ENCODE measurements around the gene PCCB. TPM values are rescaled to one million over a fixed set of nuclear protein-coding genes. Genes with fewer than 3 reads are reported as not detected.
"Not testable (repeated sequence)": the region's sequence is repeated elsewhere in the genome, so short reads cannot be mapped to it uniquely, and the experiment has no call there.

The PCCB gene
- total and polyA plus RNA-seq, 4 donors: 11.5 to 18.7 (median 15.7) TPM

DNA sequence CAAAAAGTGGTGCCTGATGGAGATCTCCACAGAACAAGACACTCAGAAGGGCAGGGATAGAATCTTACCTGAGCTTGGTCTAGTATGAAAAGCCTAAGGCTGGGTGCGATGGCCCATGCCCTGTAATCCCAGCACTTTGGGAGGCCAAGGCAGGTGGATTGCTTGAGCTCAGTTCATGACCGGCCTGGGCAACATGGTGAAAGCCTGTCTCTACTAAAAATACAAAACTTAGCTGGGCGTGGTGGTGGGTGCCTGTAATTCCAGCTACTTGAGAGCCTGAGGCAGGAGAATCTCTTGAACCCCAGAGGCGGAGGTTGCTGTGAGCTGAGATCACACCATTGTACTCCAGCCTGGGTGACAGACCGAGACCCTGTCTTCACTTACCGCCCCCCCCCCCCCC is 84.6 kb downstream of the PCCB start:
- H3K9me3 ChIP-seq (ENCODE audit: control insufficient read depth, low read length); intact Hi-C loops (cut with DNase I); ATAC-seq (ENCODE audit: low FRiP score); H3K27me3 ChIP-seq (ENCODE audit: control insufficient read depth in 1 of 2, insufficient read depth in 2 of 2, low read length in 1 of 2); H3K27ac ChIP-seq (ENCODE audit: low read depth in 1 of 2, low read length in 2 of 2); H3K36me3 ChIP-seq (ENCODE audit: control insufficient read depth in 1 of 2, insufficient read depth in 2 of 2, low read length in 1 of 2); H3K4me1 ChIP-seq (ENCODE audit: control insufficient read depth in 1 of 2, insufficient read depth in 2 of 2, low read length in 2 of 2); DNase-seq; H3K4me3 ChIP-seq (ENCODE audit: low read length in 2 of 2): not testable (repeated sequence)
- 95 to 97% methylated on average over 6 of the region's 6 CpGs for WGBS, 2 donors

DNA sequence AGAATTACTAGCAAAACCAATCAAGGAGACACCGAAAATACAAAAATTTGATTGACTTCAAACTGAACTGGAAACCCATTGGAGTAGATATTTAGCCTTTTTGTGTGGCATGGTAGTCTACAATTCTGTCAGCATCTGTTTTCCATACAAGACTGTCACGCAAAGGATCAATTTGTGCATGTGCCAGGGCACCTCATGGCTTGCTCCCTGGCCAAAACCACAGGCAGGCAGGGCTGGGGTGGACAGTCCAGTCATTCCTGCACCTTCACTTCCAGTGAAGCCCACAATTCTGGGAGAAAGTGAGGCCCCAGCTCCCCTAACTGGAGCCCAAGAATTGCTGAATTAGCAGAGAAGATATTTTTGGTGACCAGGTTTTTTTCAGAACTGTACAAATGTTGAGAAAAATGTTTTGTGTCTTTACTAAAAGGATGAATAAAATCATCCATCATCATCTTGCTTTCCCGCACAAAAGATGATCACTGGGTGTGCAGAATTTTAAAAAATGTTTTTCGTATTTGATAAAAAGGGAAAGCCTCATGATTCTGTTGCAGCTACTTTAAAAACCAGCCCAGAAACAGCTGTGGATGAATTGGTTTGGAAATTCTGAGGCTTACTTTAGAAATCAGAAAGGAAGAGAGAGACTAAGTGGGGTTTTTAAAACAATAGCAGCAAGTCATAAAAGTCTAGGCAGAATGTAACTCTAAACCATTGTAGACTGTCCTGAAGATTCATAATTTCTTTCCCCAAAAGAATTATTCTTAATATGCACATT is 86.4 kb downstream of the PCCB start:
- 88 to 91% methylated on average over 4 of the region's 4 CpGs for WGBS, 2 donors
- H3K36me3 ChIP-seq (ENCODE audit: control insufficient read depth in 1 of 2, insufficient read depth in 2 of 2, low read length in 1 of 2): peaks cover 0 to 5% of the 10 kb centered on the region in 2 donors
- no peak overlapping the region for H3K27ac ChIP-seq (ENCODE audit: low read depth in 1 of 2, low read length in 2 of 2)
- intact Hi-C loops (cut with DNase I): no loop called here
- no peaks in the 10 kb centered on the region for H3K4me1 ChIP-seq (ENCODE audit: control insufficient read depth in 1 of 2, insufficient read depth in 2 of 2, low read length in 2 of 2)
- H3K27me3 ChIP-seq (ENCODE audit: control insufficient read depth in 1 of 2, insufficient read depth in 2 of 2, low read length in 1 of 2): no peaks in the 10 kb centered on the region
- no peaks in the 10 kb centered on the region for H3K9me3 ChIP-seq (ENCODE audit: control insufficient read depth, low read length)
- H3K4me3 ChIP-seq (ENCODE audit: low read length in 2 of 2): no peak overlapping the region
- ATAC-seq (ENCODE audit: low FRiP score): no peak
- no peak for DNase-seq

DNA sequence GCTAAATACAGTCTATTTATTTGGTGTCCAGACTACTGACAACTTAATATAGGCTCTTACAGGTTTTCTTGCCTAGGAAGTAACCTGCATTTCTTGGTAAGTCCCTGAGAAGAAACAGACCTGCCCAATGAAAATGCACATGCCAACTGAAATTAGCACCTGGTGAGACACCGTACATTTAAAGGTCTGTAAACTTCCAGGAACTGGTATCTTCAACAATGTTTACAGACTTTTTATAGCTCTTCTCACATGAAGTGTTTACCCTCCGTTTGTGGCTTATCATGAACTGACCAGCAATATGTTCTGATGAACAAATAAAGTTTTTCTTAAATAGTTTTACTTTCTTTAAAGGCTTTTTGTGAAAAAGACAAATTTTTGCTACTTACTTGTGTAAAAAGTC is 93.3 kb downstream of the PCCB start:
- intact Hi-C loops (cut with DNase I): no loop called here

DNA sequence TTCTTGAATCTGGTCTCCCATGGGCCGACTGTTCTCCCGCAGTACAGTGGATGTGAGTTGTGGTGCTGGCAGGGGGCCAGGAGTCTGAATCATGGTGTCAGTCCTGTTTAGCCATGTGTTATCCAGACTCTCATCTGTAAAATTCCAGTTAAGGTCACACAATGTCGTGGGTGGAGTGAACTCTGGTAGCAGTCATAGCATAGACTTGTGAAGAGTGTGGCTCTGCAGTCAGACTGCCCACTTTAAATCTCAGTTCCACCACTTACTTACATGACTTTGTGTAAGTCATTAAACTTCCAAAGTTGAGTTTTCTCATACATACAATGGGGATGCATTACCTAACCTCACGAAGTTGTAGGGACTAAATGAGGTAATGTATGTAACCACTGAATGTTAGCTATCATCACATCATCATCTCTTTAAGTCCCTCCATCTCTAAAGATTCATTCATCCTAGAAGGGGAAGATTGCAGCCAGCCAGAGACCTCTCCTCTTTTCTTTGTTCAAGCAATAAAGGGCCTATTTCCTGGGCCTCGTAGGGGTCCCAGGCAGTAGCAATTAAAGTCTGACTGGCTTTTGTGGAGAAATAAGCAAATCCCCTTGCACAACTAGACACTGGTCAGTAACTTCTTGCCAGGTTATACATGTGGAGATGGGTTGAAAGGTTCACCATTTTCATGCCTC is 93.9 kb downstream of the PCCB start:
- Histone ChIP-seq H3K27ac (ENCODE audit: low read depth in 1 of 2, low read length in 2 of 2) (no peak overlapping the region), H3K4me3 (ENCODE audit: low read length in 2 of 2) (no peak overlapping the region), H3K4me1 (ENCODE audit: control insufficient read depth in 1 of 2, insufficient read depth in 2 of 2, low read length in 2 of 2) (no peaks in the 10 kb centered on the region), H3K9me3 (ENCODE audit: control insufficient read depth, low read length) (no peaks in the 10 kb centered on the region), H3K27me3 (ENCODE audit: control insufficient read depth in 1 of 2, insufficient read depth in 2 of 2, low read length in 1 of 2) (no peaks in the 10 kb centered on the region), H3K36me3 (ENCODE audit: control insufficient read depth in 1 of 2, insufficient read depth in 2 of 2, low read length in 1 of 2) (no peaks in the 10 kb centered on the region)
- peak; percentile 93 to 95 for DNase-seq
- no peak for ATAC-seq (ENCODE audit: low FRiP score)
- WGBS, 2 donors: 30 to 31% methylated on average over 5 of the region's 5 CpGs
- intact Hi-C loops (cut with DNase I): no loop called here

More for the DNA sequence above, 93.3 kb downstream of the PCCB start:
- Histone ChIP-seq H3K4me1 (ENCODE audit: control insufficient read depth in 1 of 2, insufficient read depth in 2 of 2, low read length in 2 of 2) (no peaks in the 10 kb centered on the region), H3K27ac (ENCODE audit: low read depth in 1 of 2, low read length in 2 of 2) (no peak overlapping the region), H3K9me3 (ENCODE audit: control insufficient read depth, low read length) (no peaks in the 10 kb centered on the region), H3K27me3 (ENCODE audit: control insufficient read depth in 1 of 2, insufficient read depth in 2 of 2, low read length in 1 of 2) (no peaks in the 10 kb centered on the region), H3K4me3 (ENCODE audit: low read length in 2 of 2) (no peak overlapping the region), H3K36me3 (ENCODE audit: control insufficient read depth in 1 of 2, insufficient read depth in 2 of 2, low read length in 1 of 2) (no peaks in the 10 kb centered on the region)
- WGBS, 2 donors: 70 to 73% methylated on average over 2 of the region's 2 CpGs
- ATAC-seq (ENCODE audit: low FRiP score): no peak
- no peak for DNase-seq

DNA sequence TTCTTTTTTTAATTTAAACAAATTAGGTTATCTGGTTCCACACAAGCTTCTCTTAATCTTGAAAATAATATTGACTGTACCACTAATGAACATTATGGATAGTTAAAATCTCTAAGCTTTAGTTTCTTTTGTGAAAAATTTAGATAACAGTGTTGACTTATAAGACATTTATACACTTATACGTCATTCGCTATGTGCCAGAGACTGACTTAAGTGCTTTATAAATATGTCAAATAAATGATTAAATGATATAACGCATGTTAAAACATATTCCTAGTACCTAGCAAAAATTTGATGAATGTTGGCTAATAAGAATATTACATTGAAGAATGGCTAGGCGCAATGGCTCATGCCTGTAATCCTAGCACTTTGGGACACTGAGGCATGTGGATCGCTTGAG is 96.3 kb downstream of the PCCB start:
- no peak for ATAC-seq (ENCODE audit: low FRiP score)
- DNase-seq: no peak
- Histone ChIP-seq H3K27ac (ENCODE audit: low read depth in 1 of 2, low read length in 2 of 2) (no peak overlapping the region), H3K9me3 (ENCODE audit: control insufficient read depth, low read length) (no peaks in the 10 kb centered on the region), H3K36me3 (ENCODE audit: control insufficient read depth in 1 of 2, insufficient read depth in 2 of 2, low read length in 1 of 2) (no peaks in the 10 kb centered on the region), H3K4me1 (ENCODE audit: control insufficient read depth in 1 of 2, insufficient read depth in 2 of 2, low read length in 2 of 2) (peaks cover 0 to 6% of the 10 kb centered on the region in 2 donors), H3K27me3 (ENCODE audit: control insufficient read depth in 1 of 2, insufficient read depth in 2 of 2, low read length in 1 of 2) (no peaks in the 10 kb centered on the region), H3K4me3 (ENCODE audit: low read length in 2 of 2) (no peak overlapping the region)
- 50 to 63% methylated on average over 5 of the region's 5 CpGs for WGBS, 2 donors
- intact Hi-C loops (cut with DNase I): no loop called here

DNA sequence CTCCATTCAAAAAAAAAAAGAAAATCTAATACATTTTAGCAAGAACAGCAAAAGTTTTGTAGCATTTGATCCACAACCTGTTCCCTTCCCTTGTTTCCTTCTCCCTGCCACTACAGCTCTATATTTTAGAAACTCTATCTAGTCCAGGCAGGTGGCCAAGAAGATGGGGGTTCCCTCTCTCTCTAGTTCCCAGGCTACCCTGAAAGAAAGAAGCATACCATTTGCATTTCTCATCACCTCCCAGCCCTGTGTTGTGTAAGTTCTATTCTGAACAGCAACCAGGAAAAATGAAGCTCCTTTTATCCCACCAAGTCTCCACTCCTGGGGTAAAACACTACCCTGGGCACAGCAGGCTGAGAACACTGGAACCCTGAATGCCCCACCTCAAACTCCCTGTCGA is 100.0 kb downstream of the PCCB start:
- 78 to 84% methylated on average over 1 of the region's 1 CpG for WGBS, 2 donors
- H3K4me3 ChIP-seq (ENCODE audit: low read length in 2 of 2): no peak overlapping the region
- H3K27me3 ChIP-seq (ENCODE audit: control insufficient read depth in 1 of 2, insufficient read depth in 2 of 2, low read length in 1 of 2): no peaks in the 10 kb centered on the region
- H3K27ac ChIP-seq (ENCODE audit: low read depth in 1 of 2, low read length in 2 of 2): no peak overlapping the region
- H3K36me3 ChIP-seq (ENCODE audit: control insufficient read depth in 1 of 2, insufficient read depth in 2 of 2, low read length in 1 of 2): no peaks in the 10 kb centered on the region
- ATAC-seq (ENCODE audit: low FRiP score) (peak; percentile 50), DNase-seq (no peak)
- no peaks in the 10 kb centered on the region for H3K9me3 ChIP-seq (ENCODE audit: control insufficient read depth, low read length)
- H3K4me1 ChIP-seq (ENCODE audit: control insufficient read depth in 1 of 2, insufficient read depth in 2 of 2, low read length in 2 of 2): peaks cover 0 to 9% of the 10 kb centered on the region in 2 donors
- intact Hi-C loops (cut with DNase I): no loop called here

DNA sequence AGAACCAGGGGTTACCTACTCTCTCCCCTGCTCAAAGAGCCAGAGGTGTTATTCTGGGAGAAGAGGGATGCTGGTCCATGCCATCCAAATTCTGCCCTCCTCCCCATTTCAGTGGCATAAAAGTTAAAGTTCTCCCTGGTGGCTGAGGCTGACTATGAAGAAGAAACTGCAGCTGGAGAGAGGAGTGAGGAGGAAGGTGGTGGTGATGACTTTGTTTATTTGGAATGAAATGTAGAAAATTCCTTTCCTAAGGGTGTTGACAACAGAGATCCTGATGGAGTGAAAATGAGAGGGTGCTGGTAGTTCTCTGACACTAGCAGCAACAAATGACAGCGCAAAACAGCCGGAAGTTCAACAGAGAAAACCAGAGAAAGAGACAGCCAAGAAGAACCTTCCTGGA is 100.4 kb downstream of the PCCB start:
- H3K4me3 ChIP-seq (ENCODE audit: low read length in 2 of 2): no peak overlapping the region
- no peaks in the 10 kb centered on the region for H3K9me3 ChIP-seq (ENCODE audit: control insufficient read depth, low read length)
- intact Hi-C loops (cut with DNase I): no loop called here
- H3K27me3 ChIP-seq (ENCODE audit: control insufficient read depth in 1 of 2, insufficient read depth in 2 of 2, low read length in 1 of 2): no peaks in the 10 kb centered on the region
- peaks cover 0 to 9% of the 10 kb centered on the region in 2 donors for H3K4me1 ChIP-seq (ENCODE audit: control insufficient read depth in 1 of 2, insufficient read depth in 2 of 2, low read length in 2 of 2)
- H3K27ac ChIP-seq (ENCODE audit: low read depth in 1 of 2, low read length in 2 of 2): no peak overlapping the region
- H3K36me3 ChIP-seq (ENCODE audit: control insufficient read depth in 1 of 2, insufficient read depth in 2 of 2, low read length in 1 of 2): no peaks in the 10 kb centered on the region
- no peak for DNase-seq
- no peak for ATAC-seq (ENCODE audit: low FRiP score)
- 72 to 78% methylated on average over 2 of the region's 2 CpGs for WGBS, 2 donors

DNA sequence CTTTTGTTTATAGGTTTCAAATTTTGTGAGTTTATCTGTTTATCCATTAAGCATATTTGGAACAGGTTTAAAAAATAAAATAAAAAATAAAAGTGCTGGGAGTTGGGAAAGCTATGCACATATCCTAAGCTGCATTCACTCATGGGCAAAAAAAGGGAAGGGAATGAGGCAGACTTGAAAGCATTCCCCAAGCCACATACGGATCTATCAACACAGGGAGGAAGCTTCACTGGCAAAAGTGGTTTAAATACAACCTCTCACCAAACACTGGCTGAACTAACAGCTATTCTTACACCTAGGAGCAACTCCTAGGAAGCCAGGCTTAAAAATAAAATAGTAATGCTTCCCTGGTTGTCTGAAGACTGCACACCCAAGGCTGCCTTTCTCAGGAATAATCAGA is 101.2 kb downstream of the PCCB start:
- Histone ChIP-seq H3K9me3 (ENCODE audit: control insufficient read depth, low read length) (peaks cover 1% of the 10 kb centered on the region), H3K4me3 (ENCODE audit: low read length in 2 of 2) (no peak overlapping the region), H3K27ac (ENCODE audit: low read depth in 1 of 2, low read length in 2 of 2) (no peak overlapping the region), H3K36me3 (ENCODE audit: control insufficient read depth in 1 of 2, insufficient read depth in 2 of 2, low read length in 1 of 2) (no peaks in the 10 kb centered on the region), H3K27me3 (ENCODE audit: control insufficient read depth in 1 of 2, insufficient read depth in 2 of 2, low read length in 1 of 2) (no peaks in the 10 kb centered on the region), H3K4me1 (ENCODE audit: control insufficient read depth in 1 of 2, insufficient read depth in 2 of 2, low read length in 2 of 2) (peaks cover 0 to 9% of the 10 kb centered on the region in 2 donors)
- 15 to 23% methylated on average over 1 of the region's 1 CpG for WGBS, 2 donors
- intact Hi-C loops (cut with DNase I): no loop called here
- ATAC-seq (ENCODE audit: low FRiP score) (no peak), DNase-seq (no peak)

DNA sequence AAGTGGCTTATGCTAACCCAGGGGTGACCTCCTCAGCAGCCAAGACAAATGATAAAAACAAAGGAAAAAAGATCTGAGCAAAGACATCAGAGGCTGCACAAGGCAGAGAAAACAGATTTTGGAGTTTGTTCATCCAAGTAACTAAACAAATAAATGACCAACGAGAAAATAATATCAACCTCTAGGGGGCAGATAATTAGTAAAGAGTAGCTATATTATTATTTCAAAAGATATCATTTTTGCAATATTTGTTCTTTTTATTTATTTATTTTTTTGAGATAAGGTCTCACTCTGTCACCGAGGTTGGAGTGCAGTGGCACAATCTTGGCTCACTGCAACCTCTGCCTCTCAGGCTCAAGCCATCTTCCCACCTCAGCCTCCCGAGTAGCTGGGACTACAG is 101.8 kb downstream of the PCCB start:
- DNase-seq (no peak), ATAC-seq (ENCODE audit: low FRiP score) (no peak)
- H3K27me3 ChIP-seq (ENCODE audit: control insufficient read depth in 1 of 2, insufficient read depth in 2 of 2, low read length in 1 of 2): no peaks in the 10 kb centered on the region
- peaks cover 1% of the 10 kb centered on the region for H3K9me3 ChIP-seq (ENCODE audit: control insufficient read depth, low read length)
- no peak overlapping the region for H3K27ac ChIP-seq (ENCODE audit: low read depth in 1 of 2, low read length in 2 of 2)
- WGBS, 2 donors: 56 to 64% methylated on average over 3 of the region's 3 CpGs
- intact Hi-C loops (cut with DNase I): no loop called here
- peaks cover 0 to 2% of the 10 kb centered on the region in 2 donors for H3K36me3 ChIP-seq (ENCODE audit: control insufficient read depth in 1 of 2, insufficient read depth in 2 of 2, low read length in 1 of 2)
- H3K4me3 ChIP-seq (ENCODE audit: low read length in 2 of 2): no peak overlapping the region
- peaks cover 0 to 9% of the 10 kb centered on the region in 2 donors for H3K4me1 ChIP-seq (ENCODE audit: control insufficient read depth in 1 of 2, insufficient read depth in 2 of 2, low read length in 2 of 2)
